GM23248 (cell line): ENCODE results near the gene EEPD1. TPM values are rescaled to one million over a fixed set of nuclear protein-coding genes. Genes with fewer than 3 reads are reported as not detected.

Experiments used
- DNase-seq: peaks from one replicate; pipeline ENCODE4 v3.0.0-alpha.2; 2015
- H2AFZ ChIP-seq: fragments of 200-600 bp; sonication (generic); 2 replicates; pipeline ENCODE4 v1.6.1; 2016; ENCODE audit warnings: antibody characterized with exemption
- H3F3A ChIP-seq: fragments of 200-600 bp; sonication (generic); 2 replicates; pipeline ENCODE4 v1.6.1; 2016; ENCODE audit warnings: mild to moderate bottlenecking, antibody characterized with exemption, mixed run types; ENCODE audit not compliant: insufficient read depth
- H3K27ac ChIP-seq: fragments of 200-600 bp; sonication (generic); 2 replicates; pipeline ENCODE4 v1.5.1; 2016; ENCODE audit warnings: mild to moderate bottlenecking
- H3K27me3 ChIP-seq: fragments of 200-600 bp; sonication (generic); replicated peaks from 2 replicates; pipeline ENCODE4 v1.6.1; 2016; ENCODE audit warnings: mild to moderate bottlenecking; ENCODE audit not compliant: insufficient read depth
- H3K36me3 ChIP-seq: fragments of 200-600 bp; sonication (generic); 2 replicates; pipeline ENCODE4 v1.6.1; 2016; ENCODE audit warnings: low read depth, mild to moderate bottlenecking
- H3K4me1 ChIP-seq: fragments of 200-600 bp; sonication (generic); 2 replicates; pipeline ENCODE4 v1.6.1; 2016; ENCODE audit warnings: mild to moderate bottlenecking; ENCODE audit not compliant: insufficient read depth
- H3K4me2 ChIP-seq: fragments of 200-600 bp; sonication (generic); one replicate; pipeline ENCODE4 v1.6.1; 2016; ENCODE audit warnings: mild to moderate bottlenecking; ENCODE audit not compliant: unreplicated experiment
- H3K4me3 ChIP-seq: fragments of 200-600 bp; sonication (generic); 2 replicates; pipeline ENCODE4 v1.5.1; 2016; ENCODE audit warnings: mild to moderate bottlenecking
- H3K79me2 ChIP-seq: fragments of 200-600 bp; sonication (generic); 2 replicates; pipeline ENCODE4 v1.6.1; 2016; ENCODE audit warnings: mild to moderate bottlenecking; ENCODE audit not compliant: insufficient read depth
- H3K9ac ChIP-seq: fragments of 200-600 bp; sonication (generic); 2 replicates; pipeline ENCODE4 v1.6.1; 2016; ENCODE audit warnings: mild to moderate bottlenecking
- H3K9me2 ChIP-seq: fragments of 200-600 bp; sonication (generic); 2 replicates; pipeline ENCODE4 v1.6.1; 2016; ENCODE audit warnings: mixed run types, mild to moderate bottlenecking, moderate library complexity; ENCODE audit not compliant: insufficient read depth
- H3K9me3 ChIP-seq: fragments of 200-600 bp; sonication (generic); one replicate; pipeline ENCODE4 v1.6.1; 2017; ENCODE audit warnings: low read depth
- H4K20me1 ChIP-seq: fragments of 200-600 bp; sonication (generic); 2 replicates; pipeline ENCODE4 v1.6.0; 2016; ENCODE audit not compliant: insufficient read depth
- EZH2 ChIP-seq: fragments of 200-600 bp; sonication (generic); IDR thresholded peaks from 2 replicates; pipeline ENCODE4 v1.6.1; 2018; ENCODE audit warnings: antibody characterized with exemption, mild to moderate bottlenecking; ENCODE audit not compliant: insufficient read depth, poor library complexity, severe bottlenecking
- EZH2phosphoT487 ChIP-seq: fragments of 200-600 bp; sonication (generic); IDR thresholded peaks from 2 replicates; pipeline ENCODE4 v1.6.1; 2018; ENCODE audit warnings: antibody characterized with exemption, moderate library complexity, mild to moderate bottlenecking, low read depth; ENCODE audit not compliant: insufficient read depth
- WGBS, 2 experiments: methylation state at CpG; one replicate each; pipeline ENCODE4 v1.1.6; 2015 to 2017; ENCODE audit warnings: low lambda C conversion rate in 2 of 2, low coverage in 1 of 2; ENCODE audit errors: missing lambda C conversion rate in 2 of 2; 5-methylcytosine and 5-hydroxymethylcytosine counted together
- in situ Hi-C: fragments of 300-500 bp; cut with MboI; formaldehyde crosslinking; loops from 2 replicates; pipeline ENCODE4 v1.15.0; 2020
- polyA plus RNA-seq: library from polyadenylated mRNA; unstranded; fragments of >200 nt; fragmentation: Nextera tagmentation; extraction: Ambion mirVana; gene quantifications from 2 replicates; pipeline ENCODE4 v1.2.1, GENCODE V29; 2016
- total RNA-seq: library from RNA; depleted of rRNA; stranded (reverse); fragments of >200 nt; shearing (Covaris generic); gene quantifications from 2 replicates; pipeline ENCODE4 v1.2.3, GENCODE V29; 2014

The EEPD1 gene
- total and polyA plus RNA-seq, 2 experiments from 2014 or later, result 1.6 to 5.2 TPM

- H3K4me1 ChIP-seq, result no peaks in the 10 kb centered on the region
- in situ Hi-C loops, result loop anchor here (25.0 kb wide), 1 partner anchor 601 kb away; no protein-coding TSS in a partner anchor
Observed at GRCh38 chr7:36312915-36313334, 159.9 kb downstream of the EEPD1 start.

GRCh38 chr7:36313607-36314006, 160.6 kb downstream of the EEPD1 start:
- Histone ChIP-seq H3K4me1 (no peaks in the 10 kb centered on the region), H3K9me3 (no peaks in the 10 kb centered on the region), H3F3A (no peaks in the 10 kb centered on the region), H3K9me2 (no peaks in the 10 kb centered on the region), H3K9ac (no peak overlapping the region), H3K27ac (no peak overlapping the region), H3K27me3 (no peaks in the 10 kb centered on the region; the same call in 1 of the 2 replicates), H4K20me1 (no peaks in the 10 kb centered on the region), H2AFZ (no peak overlapping the region), H3K36me3 (no peaks in the 10 kb centered on the region), H3K4me3 (no peak overlapping the region), H3K4me2 (no peak overlapping the region), H3K79me2 (no peaks in the 10 kb centered on the region)
- WGBS, 2 experiments, result 78 to 79% methylated on average over 6 of the region's 6 CpGs
- in situ Hi-C loops, result loop anchor here (25.0 kb wide), 1 partner anchor 601 kb away; no protein-coding TSS in a partner anchor
- TF ChIP-seq EZH2phosphoT487 (no peak), EZH2 (no peak)
- DNase-seq, result no peak

More at GRCh38 chr7:36312915-36313334, 159.9 kb downstream of the EEPD1 start:
- no peaks in the 10 kb centered on the region for H4K20me1 ChIP-seq
- no peak for DNase-seq
- no peaks in the 10 kb centered on the region for H3K9me3 ChIP-seq
- no peak overlapping the region for H3K9ac ChIP-seq
- no peaks in the 10 kb centered on the region for H3K9me2 ChIP-seq
- H3K4me3 ChIP-seq, result no peak overlapping the region
- TF ChIP-seq EZH2phosphoT487 (no peak), EZH2 (no peak)
- H2AFZ ChIP-seq, result no peak overlapping the region
- WGBS, 2 experiments, result 89 to 94% methylated on average over 13 to 18 of the region's 18 CpGs
- H3K36me3 ChIP-seq, result no peaks in the 10 kb centered on the region
- H3K27me3 ChIP-seq, result no peaks in the 10 kb centered on the region; the same call in 1 of the 2 replicates
- H3K4me2 ChIP-seq, result no peak overlapping the region
- no peaks in the 10 kb centered on the region for H3F3A ChIP-seq
- no peaks in the 10 kb centered on the region for H3K79me2 ChIP-seq
- no peak overlapping the region for H3K27ac ChIP-seq

GRCh38 chr7:36314491-36314890, 161.4 kb downstream of the EEPD1 start:
- H3K4me3 ChIP-seq, result no peak overlapping the region
- TF ChIP-seq EZH2, result no peak
- TF ChIP-seq EZH2phosphoT487, result no peak
- 91 to 97% methylated on average over 2 of the region's 2 CpGs for WGBS, 2 experiments
- no peaks in the 10 kb centered on the region for H3K4me1 ChIP-seq
- H3K9ac ChIP-seq, result no peak overlapping the region
- in situ Hi-C loops, result loop anchor here (25.0 kb wide), 1 partner anchor 602 kb away; no protein-coding TSS in a partner anchor
- H3K9me3 ChIP-seq, result no peaks in the 10 kb centered on the region
- H3K27ac ChIP-seq, result no peak overlapping the region
- no peaks in the 10 kb centered on the region for H3K36me3 ChIP-seq
- H3K9me2 ChIP-seq, result no peaks in the 10 kb centered on the region
- no peaks in the 10 kb centered on the region for H3F3A ChIP-seq
- no peaks in the 10 kb centered on the region for H4K20me1 ChIP-seq
- no peaks in the 10 kb centered on the region for H3K79me2 ChIP-seq
- no peak for DNase-seq
- H3K4me2 ChIP-seq, result no peak overlapping the region
- no peaks in the 10 kb centered on the region; the same call in 1 of the 2 replicates for H3K27me3 ChIP-seq
- no peak overlapping the region for H2AFZ ChIP-seq

- no peaks in the 10 kb centered on the region for H3K9me3 ChIP-seq
- in situ Hi-C loops, result loop anchor here (25.0 kb wide), 1 partner anchor 603 kb away; no protein-coding TSS in a partner anchor
Observed at GRCh38 chr7:36315309-36315944, 162.4 kb downstream of the EEPD1 start.

More at GRCh38 chr7:36315309-36315944, 162.4 kb downstream of the EEPD1 start:
- 82 to 84% methylated on average over 9 of the region's 9 CpGs for WGBS, 2 experiments
- no peaks in the 10 kb centered on the region; the same call in 1 of the 2 replicates for H3K27me3 ChIP-seq
- no peaks in the 10 kb centered on the region for H3K36me3 ChIP-seq
- no peak for TF ChIP-seq EZH2phosphoT487
- TF ChIP-seq EZH2, result no peak
- H3K9ac ChIP-seq, result no peak overlapping the region
- H4K20me1 ChIP-seq, result no peaks in the 10 kb centered on the region
- no peak overlapping the region for H3K4me2 ChIP-seq
- no peaks in the 10 kb centered on the region for H3K79me2 ChIP-seq
- no peak overlapping the region for H2AFZ ChIP-seq
- H3F3A ChIP-seq, result no peaks in the 10 kb centered on the region
- H3K4me1 ChIP-seq, result no peaks in the 10 kb centered on the region
- peak; percentile 23 for DNase-seq
- no peak overlapping the region for H3K4me3 ChIP-seq
- no peak overlapping the region for H3K27ac ChIP-seq
- no peaks in the 10 kb centered on the region for H3K9me2 ChIP-seq
